ENCODE data around the gene HOXB7.

The HOXB7 gene

DNA sequence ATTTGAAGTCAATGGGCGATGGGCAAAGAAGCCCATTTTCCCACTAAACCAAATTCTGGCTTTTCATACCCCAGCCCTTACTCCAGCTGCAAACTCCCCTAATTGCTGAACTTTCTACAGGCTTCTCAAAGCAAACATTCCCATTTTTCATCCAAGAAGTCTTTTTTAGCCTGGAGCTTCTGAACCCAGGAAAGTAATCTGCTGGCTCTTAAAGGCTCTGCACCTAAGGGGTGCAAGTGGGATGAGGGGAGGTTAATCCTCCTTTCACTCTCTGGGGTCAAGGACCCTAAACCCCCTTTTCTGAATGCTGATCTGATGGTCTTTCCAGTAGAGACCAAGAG, 2.4 kb downstream of the HOXB7 start:
- no peak for DNase-seq

DNA sequence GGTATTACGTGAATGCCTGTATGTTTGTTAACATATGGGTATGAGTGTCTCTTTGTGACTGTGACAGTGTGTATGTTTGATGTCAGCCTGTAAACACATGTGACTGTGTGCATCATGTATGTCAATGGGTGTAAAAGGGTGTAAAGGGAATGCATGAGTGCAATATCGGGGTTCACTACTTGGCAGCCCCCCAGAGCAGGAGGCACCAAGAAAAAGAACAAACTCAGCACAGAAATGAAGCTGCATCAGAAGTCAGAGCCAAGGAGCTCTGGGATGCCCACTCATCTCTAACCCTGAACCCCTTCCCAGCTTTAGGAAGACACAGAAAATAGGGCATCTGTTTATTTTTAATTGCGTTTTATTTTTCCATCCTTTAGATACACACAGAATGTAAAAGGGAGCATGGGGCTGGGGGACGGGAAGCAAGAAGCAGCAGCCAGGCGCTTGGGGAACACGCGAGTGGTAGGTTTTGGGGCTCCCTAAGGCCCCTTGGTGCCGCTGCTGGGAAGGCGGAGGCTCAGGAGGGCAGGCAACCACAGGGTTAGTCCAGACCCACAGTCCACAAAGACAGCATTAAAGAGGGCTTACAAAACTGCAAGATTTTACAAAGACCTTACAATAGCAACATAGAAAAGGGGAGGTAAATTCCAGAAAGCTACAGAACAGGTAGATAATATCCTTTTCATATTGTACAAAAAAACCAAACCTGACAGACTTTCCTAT, 3.8 kb downstream of the HOXB7 start:
- no peak for DNase-seq

GRCh38 chr17:48605991-48606891, 4.6 kb downstream of the HOXB7 start:
- DNase-seq, result no peak

DNA sequence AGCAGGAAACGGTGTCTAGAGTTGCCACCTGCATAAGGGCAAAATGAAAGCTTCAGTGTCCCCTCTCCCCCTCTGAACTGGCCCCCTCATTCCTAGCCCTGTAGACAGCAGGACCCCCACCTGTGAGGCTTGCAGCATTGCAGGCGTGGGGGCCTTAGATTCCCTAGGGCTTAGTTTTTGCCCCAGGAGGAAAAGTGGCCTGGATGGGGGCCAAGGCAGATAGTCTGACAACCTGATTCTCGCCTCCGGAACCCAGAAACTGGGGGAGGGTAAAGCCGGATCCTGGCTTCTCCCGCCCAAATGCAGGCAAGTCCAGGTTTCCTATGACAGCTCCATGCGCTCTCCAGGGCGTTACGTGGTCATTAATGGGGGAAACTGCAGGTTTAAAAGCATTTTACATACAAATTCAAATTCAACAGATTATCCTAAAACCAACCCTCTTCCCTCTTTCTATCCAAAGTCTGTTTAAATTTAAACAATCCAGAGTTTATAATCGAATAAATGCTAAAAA, 5.4 kb downstream of the HOXB7 start:
- no peak for DNase-seq

DNA sequence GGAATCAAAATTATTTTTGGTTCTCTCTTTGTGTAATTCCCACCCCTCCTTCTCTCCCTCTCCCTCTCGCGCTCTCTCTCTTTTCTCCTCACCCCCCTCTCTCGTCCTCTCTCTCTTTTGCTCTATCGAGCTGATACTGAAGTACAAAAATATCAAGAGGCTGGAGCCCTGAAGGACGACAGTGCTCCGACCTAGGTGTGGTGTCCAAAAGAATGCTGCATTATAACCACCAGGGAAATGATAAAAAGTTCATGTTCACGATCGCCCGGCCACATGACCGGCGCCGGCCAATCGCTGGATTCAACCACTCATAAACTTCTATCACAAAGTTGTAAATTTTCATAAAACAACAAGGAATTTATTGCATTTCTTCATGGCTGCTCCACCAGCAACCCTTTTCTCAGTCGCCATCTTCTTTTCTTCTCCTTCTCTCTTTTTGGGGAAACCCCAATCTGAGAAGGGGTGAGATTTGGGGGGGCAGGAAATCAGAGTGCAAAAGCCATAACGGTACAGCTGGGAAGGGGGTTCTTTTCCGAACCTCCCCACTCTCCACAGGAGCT, 6.0 kb downstream of the HOXB7 start, which contains the start of gene HOXB6:
Gene HOXB6 (minus strand): TSS at position 217 of the 560 bp plus-strand sequence. CDS start 6,836 bp downstream, outside the sequence.
- no peak for DNase-seq

- DNase-seq, result no peak
Observed at GRCh38 chr17:48603959-48604769, 6.7 kb downstream of the HOXB7 start.

- no peak for DNase-seq
Observed at GRCh38 chr17:48601539-48602425, 9.0 kb downstream of the HOXB7 start.

DNA sequence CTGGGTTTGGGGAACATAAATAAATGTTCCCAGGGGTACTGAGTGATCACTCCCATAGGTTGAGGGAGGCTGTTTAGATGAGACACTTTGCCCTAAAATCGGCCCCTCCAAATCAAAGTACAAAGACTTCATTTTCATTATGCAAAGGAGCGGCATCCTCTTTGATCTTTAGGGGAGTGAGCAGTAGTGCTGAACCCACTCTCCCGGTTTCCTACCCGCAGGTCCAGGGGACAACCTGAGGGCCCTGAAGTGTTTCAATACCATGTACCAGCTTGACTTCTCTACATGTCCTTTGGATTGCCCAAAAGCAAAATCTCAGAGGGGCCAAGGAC, 9.6 kb downstream of the HOXB7 start:
- no peak for DNase-seq

DNA sequence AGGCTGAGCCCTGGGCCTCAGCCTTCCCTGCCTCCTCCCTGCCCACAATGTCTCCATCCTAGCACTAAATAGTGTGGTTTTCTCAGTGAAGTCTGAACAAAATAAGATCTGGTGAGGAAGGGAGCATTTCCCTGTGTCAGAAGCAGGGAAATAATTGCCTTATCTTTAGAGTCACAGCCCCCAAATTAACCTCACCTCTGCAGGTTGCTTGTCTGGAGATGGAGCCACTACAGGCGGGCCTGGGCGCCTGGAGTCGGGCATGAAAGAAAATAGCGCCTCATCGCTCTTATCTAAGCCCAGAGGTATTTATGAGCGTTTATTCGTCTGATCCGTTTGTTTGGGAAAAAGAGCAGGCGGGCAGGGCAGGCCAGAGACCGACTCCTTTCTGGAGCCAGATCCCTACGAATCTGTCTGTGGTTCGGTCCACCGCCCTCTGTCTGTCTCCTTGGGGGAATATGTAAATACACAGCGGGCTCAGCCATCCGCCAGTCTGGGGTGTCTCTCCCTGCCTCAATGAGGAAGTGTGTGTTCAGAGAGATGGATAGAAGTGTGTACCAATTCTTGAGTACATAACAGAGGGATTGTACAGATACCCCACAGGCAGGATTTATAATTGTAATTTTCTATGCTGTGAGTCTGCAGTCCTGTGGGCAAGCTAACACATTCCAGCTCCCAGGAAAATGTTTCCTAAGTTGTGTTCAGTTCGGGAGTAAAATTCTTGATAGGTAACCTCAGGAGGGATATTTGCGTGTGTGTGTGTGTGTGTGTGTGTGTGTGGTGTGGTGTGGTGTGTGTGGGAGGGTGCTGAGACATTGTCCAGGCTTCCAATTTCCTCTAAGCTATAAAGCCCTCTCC, 10.3 kb downstream of the HOXB7 start:
- DNase-seq, result no peak

DNA sequence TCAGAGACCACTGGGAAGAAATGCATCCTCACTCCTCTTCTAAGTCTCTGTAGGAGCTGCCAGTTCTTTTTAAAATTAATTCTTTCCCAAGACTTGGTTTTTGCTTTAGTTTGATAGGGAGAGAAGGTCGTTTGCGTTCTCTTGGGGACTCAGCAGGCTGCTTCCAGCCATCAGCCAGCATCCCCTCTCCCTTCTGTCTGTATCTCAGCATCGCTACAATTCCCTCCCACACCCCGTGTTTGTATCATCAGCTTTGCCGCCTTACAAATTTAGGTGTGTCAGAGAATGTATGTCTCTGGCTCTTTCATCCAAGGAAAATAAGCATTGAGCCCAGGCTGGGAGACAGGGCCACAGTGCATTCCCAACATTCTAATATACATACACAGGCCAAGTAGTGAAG, 11.5 kb downstream of the HOXB7 start:
- DNase-seq, result no peak

GRCh38 chr17:48598736-48599135, 12.1 kb downstream of the HOXB7 start:
- DNase-seq, result no peak

DNA sequence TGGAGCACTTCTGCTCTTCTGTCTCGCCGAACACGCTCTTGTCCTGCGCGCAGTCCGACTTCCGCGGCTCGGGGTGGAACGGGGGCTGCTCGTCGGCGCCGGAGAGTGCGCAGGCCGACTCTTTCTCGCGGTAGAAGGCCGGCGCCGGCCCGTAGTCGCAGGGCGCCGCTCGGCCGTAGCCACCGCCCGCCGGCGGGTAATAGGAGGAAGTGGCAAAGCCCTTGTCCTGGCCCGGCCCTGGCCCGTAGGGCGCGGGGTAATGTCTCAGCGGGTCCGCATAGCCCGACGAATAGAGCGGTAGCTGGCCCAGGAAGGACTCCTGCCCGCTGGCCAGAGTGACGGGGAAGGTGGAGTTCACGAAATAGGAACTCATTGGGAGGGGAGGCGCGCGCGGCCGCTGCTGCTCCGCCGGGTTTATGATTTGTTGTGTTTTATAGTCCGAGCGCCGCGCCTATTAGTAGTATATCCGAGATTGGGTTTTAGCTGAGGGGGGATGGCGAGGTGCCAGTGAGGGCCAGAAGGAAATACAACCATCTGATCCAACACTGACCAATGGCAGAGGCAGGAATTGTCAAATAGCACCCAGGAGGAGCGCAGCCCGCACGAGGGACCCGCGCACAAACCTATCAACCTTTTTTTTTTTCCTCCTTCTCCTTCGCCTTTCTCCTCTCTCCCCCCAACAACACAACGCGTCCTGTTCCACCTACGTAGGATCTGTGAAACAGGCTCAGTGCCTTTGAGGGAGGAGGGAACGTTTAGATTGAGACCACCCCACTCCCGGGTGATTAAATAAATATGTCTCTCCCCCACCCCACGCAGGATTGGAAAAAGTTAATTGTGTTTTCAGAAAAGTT, 12.8 kb downstream of the HOXB7 start:
- peak; percentile 35 to 48 for DNase-seq

DNA sequence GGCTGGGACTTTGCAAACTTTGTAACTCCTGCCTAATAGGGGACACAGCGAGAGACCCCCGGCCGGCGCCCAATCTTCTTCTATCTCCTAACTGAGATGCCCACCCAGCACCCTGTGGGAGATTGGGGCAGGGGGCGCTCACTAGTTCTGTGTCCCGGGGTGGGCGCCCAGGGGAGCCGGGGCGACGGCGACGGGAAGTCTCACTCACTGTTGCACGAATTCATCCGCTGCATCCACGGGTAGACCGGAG, 13.4 kb downstream of the HOXB7 start:
- no peak for DNase-seq

DNA sequence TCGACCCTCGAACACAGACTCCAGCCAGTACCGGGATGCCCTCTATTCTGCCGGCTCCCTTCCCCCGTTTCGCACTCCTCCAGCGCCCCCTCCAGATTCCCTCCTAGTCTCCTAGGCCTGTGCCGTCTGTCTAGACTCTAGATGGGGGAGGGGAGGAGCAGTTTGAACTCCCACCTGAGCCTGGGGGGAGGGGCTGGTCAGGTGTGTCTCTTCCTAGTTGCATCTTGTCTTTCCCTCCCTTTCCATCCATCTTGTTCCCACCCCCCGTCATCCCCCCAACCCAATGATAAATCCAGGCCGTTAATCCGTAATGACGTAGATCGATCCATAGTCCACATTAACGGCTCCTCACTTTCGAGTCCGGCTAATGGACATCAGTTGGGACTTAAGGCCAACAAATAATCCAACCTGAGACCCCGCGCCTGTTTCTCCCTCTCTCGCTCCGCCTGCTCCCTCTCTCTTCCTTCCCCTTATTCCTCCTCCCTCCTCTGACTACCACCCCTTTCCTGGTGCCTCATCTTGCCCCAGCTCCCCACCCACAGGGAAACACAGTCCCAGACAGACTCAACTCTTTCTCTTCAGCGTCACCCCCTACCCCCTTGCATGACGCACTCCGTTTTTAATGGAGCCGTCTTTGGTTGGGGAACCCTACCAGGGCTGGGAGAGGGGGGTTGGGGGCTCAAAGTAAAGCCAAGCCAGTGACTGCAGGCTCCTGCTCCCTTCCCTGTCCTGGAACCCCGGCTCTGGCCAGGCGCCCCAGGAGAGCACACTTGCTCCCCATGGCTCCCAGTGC, 13.9 kb downstream of the HOXB7 start:
- DNase-seq, result no peak

GRCh38 chr17:48596000-48596734, 14.7 kb downstream of the HOXB7 start:
- DNase-seq, result no peak

DNA sequence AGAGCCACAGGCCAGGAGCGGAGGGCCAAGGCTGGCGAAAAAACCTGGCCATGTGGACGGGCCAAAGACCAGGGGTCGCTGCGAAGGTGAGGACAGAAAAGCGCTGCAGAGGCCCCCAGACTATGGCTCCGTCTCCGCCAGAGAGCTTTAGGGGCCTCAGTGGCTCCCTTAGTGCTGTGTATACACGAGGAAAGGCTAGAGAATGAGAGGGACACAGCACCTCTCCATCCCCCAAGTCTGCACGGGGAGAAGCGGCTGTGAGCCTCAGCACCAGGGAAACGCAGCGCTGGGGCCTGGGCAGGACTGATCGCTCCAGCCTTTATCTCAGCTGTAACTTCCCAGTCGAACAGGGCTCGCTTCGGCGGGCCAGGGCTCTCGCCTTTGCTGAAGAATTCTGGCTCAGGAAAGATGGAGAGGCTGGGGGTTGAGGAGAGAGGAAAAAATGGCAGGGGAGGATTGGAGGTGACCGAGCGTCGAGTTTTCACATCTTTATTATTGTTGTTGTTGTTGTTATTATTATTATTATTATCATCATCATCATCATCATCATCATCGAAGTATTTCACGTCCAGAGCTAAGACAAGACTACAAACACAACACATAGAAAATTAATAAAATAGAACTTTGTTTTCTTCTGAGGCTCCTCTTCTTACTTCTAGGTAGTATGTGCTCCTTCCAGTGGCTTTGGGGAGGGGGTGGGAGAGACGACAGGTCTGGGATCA, 15.4 kb downstream of the HOXB7 start:
- no peak for DNase-seq

- DNase-seq, result no peak
Observed at GRCh38 chr17:48594538-48595277, 16.1 kb downstream of the HOXB7 start.

Measured in CD4-positive, alpha-beta T cell treated with Interleukin-1 beta for 1 hour (primary cell).